Gastroesophageal sphincter (tissue), 3 donors: Measurements from ENCODE around the gene OGA.

Experiments used
- EP300 ChIP-seq: sonication (generic); formaldehyde crosslinking; IDR thresholded peaks from one replicate; pipeline ENCODE4 v1.6.1; 2017; ENCODE audit warnings: antibody characterized with exemption, mild to moderate bottlenecking
- POLR2A ChIP-seq, 2 donors: fragments of 450-650 bp; IDR thresholded peaks; one replicate each; pipeline ENCODE4 v1.6.1; 2017; ENCODE audit warnings: antibody characterized with exemption in 2 of 2, mild to moderate bottlenecking in 2 of 2, moderate library complexity in 1 of 2
- POLR2AphosphoS5 ChIP-seq: sonication (generic); formaldehyde crosslinking; IDR thresholded peaks from one replicate; pipeline ENCODE4 v1.6.1; 2017; ENCODE audit warnings: antibody characterized with exemption
- TF ChIP-seq, protein P1 (sequence below), 4 experiments: fragments of 200-600 bp in 2 of 4; fragments of 450-650 bp in 2 of 4; sonication (generic) in 1 of 4; IDR thresholded peaks; one replicate each; pipeline ENCODE4 v1.5.1; 2017 to 2019; ENCODE audit warnings: antibody characterized with exemption in 4 of 4, mild to moderate bottlenecking in 2 of 4, moderate library complexity in 2 of 4

DNA sequence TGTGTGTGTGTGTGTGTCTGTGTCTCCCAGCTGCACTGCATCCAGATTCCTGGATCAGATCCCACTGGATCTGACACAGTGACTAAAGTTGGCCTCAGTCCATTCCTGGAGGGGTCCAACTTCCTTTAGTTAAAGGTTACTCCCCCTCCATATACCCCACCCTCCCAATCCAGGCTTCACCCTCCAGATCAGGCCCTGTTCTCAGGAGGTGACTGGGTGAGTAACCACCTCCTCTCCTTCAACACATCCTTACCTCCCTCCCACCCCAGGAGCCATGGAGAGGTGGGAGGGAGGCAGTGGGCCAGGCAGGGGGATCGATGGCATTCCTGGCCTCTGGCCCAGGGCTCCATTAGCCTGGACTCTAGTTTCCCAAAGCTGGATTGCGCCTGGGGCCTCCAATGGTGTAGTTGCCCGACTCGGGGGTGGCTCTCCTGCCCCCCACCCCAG, 14.1 kb upstream of the OGA start:
- TF ChIP-seq, protein P1, sequence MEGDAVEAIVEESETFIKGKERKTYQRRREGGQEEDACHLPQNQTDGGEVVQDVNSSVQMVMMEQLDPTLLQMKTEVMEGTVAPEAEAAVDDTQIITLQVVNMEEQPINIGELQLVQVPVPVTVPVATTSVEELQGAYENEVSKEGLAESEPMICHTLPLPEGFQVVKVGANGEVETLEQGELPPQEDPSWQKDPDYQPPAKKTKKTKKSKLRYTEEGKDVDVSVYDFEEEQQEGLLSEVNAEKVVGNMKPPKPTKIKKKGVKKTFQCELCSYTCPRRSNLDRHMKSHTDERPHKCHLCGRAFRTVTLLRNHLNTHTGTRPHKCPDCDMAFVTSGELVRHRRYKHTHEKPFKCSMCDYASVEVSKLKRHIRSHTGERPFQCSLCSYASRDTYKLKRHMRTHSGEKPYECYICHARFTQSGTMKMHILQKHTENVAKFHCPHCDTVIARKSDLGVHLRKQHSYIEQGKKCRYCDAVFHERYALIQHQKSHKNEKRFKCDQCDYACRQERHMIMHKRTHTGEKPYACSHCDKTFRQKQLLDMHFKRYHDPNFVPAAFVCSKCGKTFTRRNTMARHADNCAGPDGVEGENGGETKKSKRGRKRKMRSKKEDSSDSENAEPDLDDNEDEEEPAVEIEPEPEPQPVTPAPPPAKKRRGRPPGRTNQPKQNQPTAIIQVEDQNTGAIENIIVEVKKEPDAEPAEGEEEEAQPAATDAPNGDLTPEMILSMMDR (IDR thresholded peaks at IDR 0.05): no peak
- no peak for TF ChIP-seq POLR2AphosphoS5
- no peak for TF ChIP-seq POLR2A (IDR thresholded peaks at IDR 0.05)
- TF ChIP-seq EP300: no peak
